Measurements from ENCODE around the gene DYNC1LI1. TPM values are rescaled to one million over a fixed set of nuclear protein-coding genes. Genes with fewer than 3 reads are reported as not detected.

Gene DYNC1LI1
- total and polyA plus RNA-seq, 4 donors: 9.2 to 21.1 (median 13.6) TPM

DNA sequence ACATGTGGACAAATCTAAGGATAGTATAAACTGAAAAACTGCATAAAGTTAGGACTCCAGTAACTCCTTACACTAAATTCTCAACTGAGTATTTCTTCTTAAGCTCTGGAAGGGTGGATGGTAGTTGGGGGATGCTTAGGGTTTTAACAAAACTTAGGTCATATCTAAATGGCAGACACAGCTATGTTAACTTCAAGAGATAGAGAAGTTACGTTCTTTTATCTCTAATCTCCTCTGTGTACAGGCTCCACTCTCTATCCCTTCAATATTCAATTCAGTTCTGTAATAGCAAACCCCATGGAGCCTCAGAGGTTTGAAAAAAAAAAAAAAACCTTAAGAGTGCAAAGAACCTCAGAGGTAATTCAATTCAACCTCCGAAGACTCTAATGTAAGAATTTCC lies 71.1 kb downstream of the DYNC1LI1 start:
- WGBS: 56% methylated on average over 2 of the region's 2 CpGs
- H3K9ac ChIP-seq (ENCODE audit: low read depth in 1 of 2, low read length in 2 of 2): peak overlapping the region in 1 of 2 donors; percentile 63
- no peaks in the 10 kb centered on the region for H3K27me3 ChIP-seq (ENCODE audit: control insufficient read depth in 4 of 4, insufficient read depth in 4 of 4, low read length in 3 of 4)
- H3K4me3 ChIP-seq (ENCODE audit: low read depth in 1 of 3, low read length in 3 of 3): peak overlapping the region in 1 of 3 donors; percentile 25
- TF ChIP-seq, protein P1, sequence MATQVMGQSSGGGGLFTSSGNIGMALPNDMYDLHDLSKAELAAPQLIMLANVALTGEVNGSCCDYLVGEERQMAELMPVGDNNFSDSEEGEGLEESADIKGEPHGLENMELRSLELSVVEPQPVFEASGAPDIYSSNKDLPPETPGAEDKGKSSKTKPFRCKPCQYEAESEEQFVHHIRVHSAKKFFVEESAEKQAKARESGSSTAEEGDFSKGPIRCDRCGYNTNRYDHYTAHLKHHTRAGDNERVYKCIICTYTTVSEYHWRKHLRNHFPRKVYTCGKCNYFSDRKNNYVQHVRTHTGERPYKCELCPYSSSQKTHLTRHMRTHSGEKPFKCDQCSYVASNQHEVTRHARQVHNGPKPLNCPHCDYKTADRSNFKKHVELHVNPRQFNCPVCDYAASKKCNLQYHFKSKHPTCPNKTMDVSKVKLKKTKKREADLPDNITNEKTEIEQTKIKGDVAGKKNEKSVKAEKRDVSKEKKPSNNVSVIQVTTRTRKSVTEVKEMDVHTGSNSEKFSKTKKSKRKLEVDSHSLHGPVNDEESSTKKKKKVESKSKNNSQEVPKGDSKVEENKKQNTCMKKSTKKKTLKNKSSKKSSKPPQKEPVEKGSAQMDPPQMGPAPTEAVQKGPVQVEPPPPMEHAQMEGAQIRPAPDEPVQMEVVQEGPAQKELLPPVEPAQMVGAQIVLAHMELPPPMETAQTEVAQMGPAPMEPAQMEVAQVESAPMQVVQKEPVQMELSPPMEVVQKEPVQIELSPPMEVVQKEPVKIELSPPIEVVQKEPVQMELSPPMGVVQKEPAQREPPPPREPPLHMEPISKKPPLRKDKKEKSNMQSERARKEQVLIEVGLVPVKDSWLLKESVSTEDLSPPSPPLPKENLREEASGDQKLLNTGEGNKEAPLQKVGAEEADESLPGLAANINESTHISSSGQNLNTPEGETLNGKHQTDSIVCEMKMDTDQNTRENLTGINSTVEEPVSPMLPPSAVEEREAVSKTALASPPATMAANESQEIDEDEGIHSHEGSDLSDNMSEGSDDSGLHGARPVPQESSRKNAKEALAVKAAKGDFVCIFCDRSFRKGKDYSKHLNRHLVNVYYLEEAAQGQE (IDR thresholded peaks at IDR 0.05): no peak
- TF ChIP-seq GABPA (IDR thresholded peaks at IDR 0.05 in 1 of 2, conservative IDR thresholded peaks at IDR 0.05 in 1 of 2) (no peak), JUND (IDR thresholded peaks at IDR 0.05) (no peak), TAF1 (conservative IDR thresholded peaks at IDR 0.05) (no peak), FOXA2 (IDR thresholded peaks at IDR 0.05) (no peak), NR2F2 (IDR thresholded peaks at IDR 0.05) (no peak), RXRA (IDR thresholded peaks at IDR 0.05) (no peak), YY1 (IDR thresholded peaks at IDR 0.05) (no peak)
- TF ChIP-seq, protein P2, sequence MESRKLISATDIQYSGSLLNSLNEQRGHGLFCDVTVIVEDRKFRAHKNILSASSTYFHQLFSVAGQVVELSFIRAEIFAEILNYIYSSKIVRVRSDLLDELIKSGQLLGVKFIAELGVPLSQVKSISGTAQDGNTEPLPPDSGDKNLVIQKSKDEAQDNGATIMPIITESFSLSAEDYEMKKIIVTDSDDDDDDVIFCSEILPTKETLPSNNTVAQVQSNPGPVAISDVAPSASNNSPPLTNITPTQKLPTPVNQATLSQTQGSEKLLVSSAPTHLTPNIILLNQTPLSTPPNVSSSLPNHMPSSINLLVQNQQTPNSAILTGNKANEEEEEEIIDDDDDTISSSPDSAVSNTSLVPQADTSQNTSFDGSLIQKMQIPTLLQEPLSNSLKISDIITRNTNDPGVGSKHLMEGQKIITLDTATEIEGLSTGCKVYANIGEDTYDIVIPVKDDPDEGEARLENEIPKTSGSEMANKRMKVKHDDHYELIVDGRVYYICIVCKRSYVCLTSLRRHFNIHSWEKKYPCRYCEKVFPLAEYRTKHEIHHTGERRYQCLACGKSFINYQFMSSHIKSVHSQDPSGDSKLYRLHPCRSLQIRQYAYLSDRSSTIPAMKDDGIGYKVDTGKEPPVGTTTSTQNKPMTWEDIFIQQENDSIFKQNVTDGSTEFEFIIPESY (IDR thresholded peaks at IDR 0.05): no peak
- H3K36me3 ChIP-seq (ENCODE audit: control insufficient read depth in 4 of 4, insufficient read depth in 3 of 4, low read depth in 1 of 4, low read length in 3 of 4): no peaks in the 10 kb centered on the region
- H3K4me1 ChIP-seq (ENCODE audit: control insufficient read depth in 4 of 4, insufficient read depth in 4 of 4, low read length in 3 of 4): peaks cover 8 to 35% (median 17%) of the 10 kb centered on the region in 4 donors
- H3K9me3 ChIP-seq (ENCODE audit: control insufficient read depth in 4 of 4, low read length in 3 of 4): no peaks in the 10 kb centered on the region
- H3K27ac ChIP-seq (ENCODE audit: low read depth in 1 of 2, low read length in 2 of 2): peak overlapping the region; percentile 0 to 14
- no peak for DNase-seq (ENCODE audit: low spot score)

DNA sequence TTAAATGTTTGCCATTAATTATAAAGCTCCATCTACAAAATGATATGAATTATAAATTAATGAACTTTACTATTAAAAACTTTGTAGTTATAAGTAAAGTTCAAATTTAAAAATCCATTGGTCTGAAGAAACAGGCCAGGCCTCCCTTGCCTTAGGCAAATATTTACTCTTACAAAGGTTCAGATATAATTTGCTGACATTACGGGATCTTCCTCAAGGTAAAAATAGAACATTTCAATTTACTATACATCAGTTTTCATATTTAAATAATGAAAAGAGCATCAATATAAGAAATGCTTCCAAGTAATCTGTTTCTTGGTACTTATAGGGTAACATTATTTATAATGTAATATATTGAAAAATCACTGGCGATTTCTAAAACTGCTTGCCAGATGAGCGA lies 71.7 kb downstream of the DYNC1LI1 start:
- TF ChIP-seq, protein P1 (IDR thresholded peaks at IDR 0.05): no peak
- TF ChIP-seq RXRA (IDR thresholded peaks at IDR 0.05) (peak in 1 of 2 donors; percentile 7), HNF4A (conservative IDR thresholded peaks at IDR 0.05) (peak; percentile 24 to 33), EGR1 (IDR thresholded peaks at IDR 0.05; ENCODE audit: low read depth in 2 of 2) (no peak), GABPA (IDR thresholded peaks at IDR 0.05 in 1 of 2, conservative IDR thresholded peaks at IDR 0.05 in 1 of 2) (no peak)
- Histone ChIP-seq H3K27ac (ENCODE audit: low read depth in 1 of 2, low read length in 2 of 2) (peak overlapping the region in 1 of 2 donors; percentile 0), H3K4me1 (ENCODE audit: control insufficient read depth in 4 of 4, insufficient read depth in 4 of 4, low read length in 3 of 4) (peaks cover 8 to 38% (median 19%) of the 10 kb centered on the region in 4 donors), H3K27me3 (ENCODE audit: control insufficient read depth in 4 of 4, insufficient read depth in 4 of 4, low read length in 3 of 4) (no peaks in the 10 kb centered on the region), H3K9me3 (ENCODE audit: control insufficient read depth in 4 of 4, low read length in 3 of 4) (no peaks in the 10 kb centered on the region), H3K9ac (ENCODE audit: low read depth in 1 of 2, low read length in 2 of 2) (no peak overlapping the region), H3K36me3 (ENCODE audit: control insufficient read depth in 4 of 4, insufficient read depth in 3 of 4, low read depth in 1 of 4, low read length in 3 of 4) (no peaks in the 10 kb centered on the region), H3K4me3 (ENCODE audit: low read depth in 1 of 3, low read length in 3 of 3) (peak overlapping the region in 2 of 3 donors; percentile 25 to 35)
- 42% methylated on average over 3 of the region's 3 CpGs for WGBS
- no peak for DNase-seq (ENCODE audit: low spot score)
